Activated CD4-positive, alpha-beta memory T cell treated with anti-CD3 and anti-CD28 coated beads, Interleukin-2, amount 10 ng/mL, durations not matched to agents 7 days and 5 days (primary cell): ENCODE measurements around the gene EBF3. TPM values are rescaled to one million over a fixed set of nuclear protein-coding genes. Genes with fewer than 3 reads are reported as not detected.

Source experiments
- CTCF ChIA-PET: fragments of 350-600 bp; sonication (Branson Sonifier 250); formaldehyde crosslinking; loops from one replicate; lab custom pipeline; 2021; ENCODE audit warnings: antibody characterized with exemption, inconsistent platforms; lab: Charles Lee
- POLR2A ChIA-PET: fragments of 350-600 bp; sonication (Branson Sonifier 250); formaldehyde crosslinking; loops from one replicate; lab custom pipeline; 2021; ENCODE audit warnings: antibody characterized with exemption; lab: Charles Lee
- DNase-seq: peaks from one replicate; pipeline ENCODE4 v3.0.0-alpha.2; 2020
- H3K27ac Mint-ChIP-seq: one replicate; pipeline ENCODE4 v1.8.0; 2021; ENCODE audit warnings: mild to moderate bottlenecking, mixed read lengths
- H3K27me3 Mint-ChIP-seq: one replicate; pipeline ENCODE4 v1.8.0; 2021; ENCODE audit warnings: mixed read lengths
- H3K36me3 Mint-ChIP-seq: one replicate; pipeline ENCODE4 v1.8.0; 2021; ENCODE audit warnings: low read depth, mixed read lengths
- H3K4me1 Mint-ChIP-seq: one replicate; pipeline ENCODE4 v1.8.0; 2021; ENCODE audit warnings: mixed read lengths
- H3K4me3 Mint-ChIP-seq: one replicate; pipeline ENCODE4 v1.8.0; 2021; ENCODE audit warnings: mild to moderate bottlenecking, mixed read lengths
- H3K9me3 Mint-ChIP-seq: one replicate; pipeline ENCODE4 v1.8.0; 2021; ENCODE audit warnings: mixed read lengths
- total RNA-seq, 2 experiments: library from RNA; stranded (reverse); gene quantifications; one replicate each; pipeline ENCODE4 v1.2.3, GENCODE V29; 2021

Gene EBF3
- total RNA-seq, 2 experiments from 2014 or later: not detected

GRCh38 chr10:129968853-129969183, 4.7 kb upstream of the EBF3 start:
- no peak for DNase-seq
- H3K36me3 Mint-ChIP-seq: peaks cover 5% of the 10 kb centered on the region
- CTCF ChIA-PET: no interaction called here

GRCh38 chr10:129968020-129968852, 4.2 kb upstream of the EBF3 start:
- Mint-ChIP-seq H3K27ac (no peak overlapping the region), H3K27me3 (peaks cover 57% of the 10 kb centered on the region), H3K36me3 (peaks cover 5% of the 10 kb centered on the region), H3K4me3 (no peak overlapping the region), H3K4me1 (peaks cover 15% of the 10 kb centered on the region), H3K9me3 (no peaks in the 10 kb centered on the region)
- CTCF ChIA-PET: no interaction called here
- DNase-seq: no peak
- POLR2A ChIA-PET: no interaction called here

More at GRCh38 chr10:129968853-129969183, 4.7 kb upstream of the EBF3 start:
- peaks cover 61% of the 10 kb centered on the region for H3K27me3 Mint-ChIP-seq
- H3K27ac Mint-ChIP-seq: no peak overlapping the region
- H3K9me3 Mint-ChIP-seq: no peaks in the 10 kb centered on the region
- POLR2A ChIA-PET: no interaction called here
- H3K4me1 Mint-ChIP-seq: peaks cover 15% of the 10 kb centered on the region
- H3K4me3 Mint-ChIP-seq: no peak overlapping the region

GRCh38 chr10:129967579-129968019, 3.5 kb upstream of the EBF3 start:
- DNase-seq: no peak
- H3K9me3 Mint-ChIP-seq: no peaks in the 10 kb centered on the region
- peaks cover 7% of the 10 kb centered on the region for H3K36me3 Mint-ChIP-seq

DNA sequence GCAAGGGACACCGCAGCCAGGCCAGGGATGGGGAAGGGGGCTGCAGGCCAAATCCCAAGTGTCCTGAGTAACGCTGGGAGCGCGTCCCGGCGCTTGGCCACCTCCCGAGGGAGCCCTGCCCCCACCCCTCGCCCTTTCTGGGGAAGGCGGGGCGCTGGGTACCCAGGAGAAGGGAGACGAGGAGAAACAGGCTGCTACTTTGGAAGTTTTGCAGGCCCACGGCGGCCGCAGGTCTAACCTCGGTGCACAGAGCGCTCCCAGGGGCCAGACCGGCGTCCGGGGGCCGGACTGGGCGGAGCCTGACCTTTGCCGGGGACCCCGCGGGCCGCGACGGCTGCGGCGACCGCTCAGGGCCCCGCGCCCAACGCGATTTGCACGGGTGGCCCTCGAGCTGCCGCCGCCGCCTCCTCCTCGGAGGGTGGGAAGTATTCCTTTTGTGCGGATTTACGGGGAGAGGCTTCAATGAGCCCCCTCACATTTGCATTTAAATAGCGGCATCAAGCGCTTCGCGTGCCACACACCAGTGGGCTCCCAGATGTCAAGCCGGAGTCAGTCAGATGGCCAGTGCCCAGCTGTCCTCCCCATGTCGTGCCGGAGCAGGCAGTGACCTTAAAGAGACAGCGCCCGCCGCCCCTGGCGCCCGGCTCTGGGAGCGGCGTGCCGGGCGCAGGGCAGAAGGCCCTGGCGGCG, 3.0 kb upstream of the EBF3 start:
- DNase-seq: no peak
- Mint-ChIP-seq H3K4me1 (peaks cover 21% of the 10 kb centered on the region), H3K36me3 (peaks cover 9% of the 10 kb centered on the region), H3K27ac (no peak overlapping the region), H3K4me3 (no peak overlapping the region), H3K27me3 (peaks cover 64% of the 10 kb centered on the region), H3K9me3 (no peaks in the 10 kb centered on the region)
- ChIA-PET POLR2A (no interaction called here), CTCF (no interaction called here)

More at GRCh38 chr10:129967579-129968019, 3.5 kb upstream of the EBF3 start:
- POLR2A ChIA-PET: no interaction called here
- peaks cover 20% of the 10 kb centered on the region for H3K4me1 Mint-ChIP-seq
- CTCF ChIA-PET: no interaction called here
- peaks cover 62% of the 10 kb centered on the region for H3K27me3 Mint-ChIP-seq
- H3K4me3 Mint-ChIP-seq: no peak overlapping the region
- H3K27ac Mint-ChIP-seq: no peak overlapping the region

GRCh38 chr10:129966370-129966888, 2.4 kb upstream of the EBF3 start:
- no peak for DNase-seq
- Mint-ChIP-seq H3K4me3 (no peak overlapping the region), H3K4me1 (peaks cover 19% of the 10 kb centered on the region), H3K9me3 (no peaks in the 10 kb centered on the region), H3K36me3 (peaks cover 11% of the 10 kb centered on the region), H3K27me3 (peaks cover 65% of the 10 kb centered on the region), H3K27ac (peak overlapping the region; percentile 21)
- ChIA-PET POLR2A (interaction anchor here (0.6 kb wide), 1 partner anchor 19 kb away, joined by 3 read pairs; no protein-coding TSS in a partner anchor), CTCF (no interaction called here)

DNA sequence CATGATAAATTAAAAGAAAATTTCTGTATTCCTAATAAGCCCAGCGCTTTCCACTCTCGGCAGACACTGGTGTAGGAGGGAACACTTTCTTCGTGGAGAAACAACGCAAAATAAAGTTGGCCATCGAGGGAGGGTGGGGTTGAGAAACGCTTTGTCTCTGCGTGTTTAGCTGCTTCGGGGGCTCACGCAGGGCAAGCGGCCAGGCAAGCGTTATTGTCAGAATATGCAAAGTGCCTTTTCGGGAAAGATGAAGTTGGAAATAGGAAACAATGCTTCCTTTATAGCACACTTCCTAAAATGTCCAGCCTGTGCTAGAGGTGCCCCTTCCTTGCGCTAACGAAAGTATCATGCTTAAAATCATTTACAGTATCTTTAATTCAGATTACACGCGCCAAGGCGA, 1.9 kb upstream of the EBF3 start:
- Mint-ChIP-seq H3K4me1 (peaks cover 18% of the 10 kb centered on the region), H3K9me3 (no peaks in the 10 kb centered on the region), H3K4me3 (peak overlapping the region; percentile 21), H3K27ac (no peak overlapping the region), H3K27me3 (peaks cover 68% of the 10 kb centered on the region), H3K36me3 (peaks cover 11% of the 10 kb centered on the region)
- no peak for DNase-seq
- ChIA-PET POLR2A (interaction anchor here (0.6 kb wide), 1 partner anchor 20 kb away, joined by 3 read pairs; no protein-coding TSS in a partner anchor), CTCF (no interaction called here)

GRCh38 chr10:129965425-129965808, 1.3 kb upstream of the EBF3 start:
- H3K27me3 Mint-ChIP-seq: peaks cover 69% of the 10 kb centered on the region
- H3K36me3 Mint-ChIP-seq: peaks cover 11% of the 10 kb centered on the region
- peak overlapping the region; percentile 52 for H3K27ac Mint-ChIP-seq
- CTCF ChIA-PET: no interaction called here
- no peak overlapping the region for H3K4me3 Mint-ChIP-seq
- POLR2A ChIA-PET: no interaction called here
- DNase-seq: no peak
- H3K4me1 Mint-ChIP-seq: peaks cover 17% of the 10 kb centered on the region
- H3K9me3 Mint-ChIP-seq: no peaks in the 10 kb centered on the region

- Mint-ChIP-seq H3K4me1 (peaks cover 14% of the 10 kb centered on the region), H3K27ac (peak overlapping the region; percentile 52), H3K4me3 (no peak overlapping the region), H3K36me3 (peaks cover 6% of the 10 kb centered on the region), H3K9me3 (no peaks in the 10 kb centered on the region), H3K27me3 (peaks cover 69% of the 10 kb centered on the region)
- ChIA-PET CTCF (no interaction called here), POLR2A (no interaction called here)
- DNase-seq: no peak
These were observed 744 bp upstream of the EBF3 start for GRCh38 chr10:129964611-129965424.

DNA sequence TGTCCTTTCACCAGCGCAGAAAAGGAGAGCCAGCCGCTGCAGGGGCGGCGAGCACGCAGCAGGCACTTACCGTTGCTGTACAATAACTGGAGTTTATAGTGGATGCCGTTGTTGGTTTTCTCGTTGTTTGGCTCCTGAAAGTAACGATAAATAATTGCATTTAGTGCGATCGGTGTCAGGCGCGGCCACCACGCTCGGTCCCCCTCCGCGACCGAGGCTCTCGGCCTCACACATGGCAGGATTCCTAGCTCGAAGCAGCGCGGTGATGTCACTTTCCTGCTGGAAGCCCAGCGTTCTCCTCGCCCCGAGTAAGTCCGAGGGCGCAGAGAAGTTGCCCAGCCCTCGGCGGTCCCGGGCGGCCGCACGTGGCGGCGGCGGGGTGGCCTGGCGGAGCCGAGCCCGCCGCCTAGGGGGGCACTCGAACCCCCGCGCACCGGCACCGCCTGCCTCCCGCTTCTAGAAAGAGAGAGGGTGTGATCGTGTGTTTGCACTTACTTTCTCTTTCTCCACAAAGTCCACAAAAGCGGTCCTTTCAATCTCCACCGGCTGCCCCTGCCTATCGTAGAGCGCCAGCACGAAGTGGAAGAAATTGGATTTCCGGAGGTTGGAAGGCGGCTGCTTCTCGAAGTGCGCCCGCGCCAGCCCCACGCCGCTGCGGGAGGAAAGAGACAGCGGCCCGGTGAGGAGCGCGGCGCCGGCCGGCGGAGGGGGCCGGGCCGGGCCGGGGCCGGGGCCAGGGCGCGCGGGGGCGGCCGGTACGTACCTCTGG, 1.0 kb downstream of the EBF3 start:
- H3K27me3 Mint-ChIP-seq: peaks cover 64% of the 10 kb centered on the region
- POLR2A ChIA-PET: no interaction called here
- DNase-seq: no peak
- H3K4me1 Mint-ChIP-seq: peaks cover 18% of the 10 kb centered on the region
- peak overlapping the region; percentile 48 for H3K4me3 Mint-ChIP-seq
- CTCF ChIA-PET: no interaction called here
- H3K27ac Mint-ChIP-seq: peak overlapping the region; percentile 54
- peaks cover 6% of the 10 kb centered on the region for H3K36me3 Mint-ChIP-seq
- H3K9me3 Mint-ChIP-seq: no peaks in the 10 kb centered on the region

DNA sequence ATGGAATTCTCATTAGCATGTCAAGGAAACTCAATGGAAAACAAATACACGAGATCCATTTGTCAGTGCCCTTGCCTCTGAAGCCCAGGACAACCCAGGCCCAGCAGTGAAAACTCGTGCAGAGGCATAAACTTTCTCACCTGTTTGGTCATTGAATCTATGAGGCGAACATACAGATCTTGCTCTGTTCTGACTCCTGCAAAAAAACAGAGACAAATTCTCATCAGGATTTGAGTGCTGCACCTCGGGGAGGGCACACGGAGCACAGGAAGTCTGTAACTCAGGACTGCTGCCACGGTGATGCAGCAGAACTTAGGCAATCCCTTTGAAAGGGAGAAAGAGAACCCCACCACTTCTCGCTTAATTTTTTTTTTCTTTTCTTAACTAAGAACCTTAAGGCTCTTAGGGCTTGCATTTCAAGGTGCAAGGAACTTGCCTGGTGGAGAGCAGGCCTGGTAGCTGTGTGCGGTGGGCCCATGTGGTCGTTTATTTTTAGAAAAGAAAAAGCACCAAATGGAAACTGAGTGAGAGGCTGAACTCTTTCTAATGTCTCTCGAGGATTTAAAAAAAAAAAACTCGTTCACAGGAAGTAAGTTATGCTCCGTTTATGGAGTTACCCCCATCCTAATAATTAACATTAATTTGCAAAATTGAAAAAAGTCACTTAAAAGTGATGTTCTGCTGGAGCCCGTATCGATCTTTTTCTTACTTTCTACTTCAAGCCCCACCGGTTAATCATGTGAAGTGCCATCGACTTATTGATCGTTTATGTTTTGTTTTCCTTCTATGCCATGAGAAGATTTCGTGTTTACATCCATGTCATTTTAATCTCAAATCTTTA, 1.8 kb downstream of the EBF3 start:
- Mint-ChIP-seq H3K36me3 (peaks cover 6% of the 10 kb centered on the region), H3K9me3 (no peaks in the 10 kb centered on the region), H3K27ac (peak overlapping the region; percentile 54), H3K4me3 (peak overlapping the region; percentile 28), H3K27me3 (peaks cover 65% of the 10 kb centered on the region), H3K4me1 (peaks cover 18% of the 10 kb centered on the region)
- ChIA-PET POLR2A (no interaction called here), CTCF (no interaction called here)
- no peak for DNase-seq

DNA sequence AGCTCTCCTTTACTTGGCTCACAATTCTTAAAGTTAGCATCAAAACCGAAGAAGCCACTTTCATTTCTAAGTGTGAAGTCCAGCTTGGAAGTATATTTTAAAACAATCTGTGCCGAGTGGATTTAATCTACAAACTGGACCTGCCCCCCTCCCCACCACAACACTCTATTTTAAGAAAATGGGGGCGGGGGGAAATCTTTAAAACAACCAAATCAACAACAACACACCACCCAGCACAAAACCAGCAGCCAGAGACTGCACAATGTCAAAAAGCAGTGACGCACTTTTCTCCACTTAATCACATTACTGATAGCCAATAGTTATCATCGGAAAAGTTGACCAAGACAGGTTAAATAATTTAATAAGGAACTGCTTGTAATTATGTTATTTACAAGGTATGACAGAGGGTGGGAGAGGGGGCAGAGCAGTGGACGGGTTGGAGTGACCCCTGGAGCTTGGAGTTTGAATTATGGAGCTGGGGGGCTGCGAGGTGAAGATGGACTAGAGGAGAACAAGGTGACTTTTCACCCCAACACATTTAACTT, 2.8 kb downstream of the EBF3 start:
- no peak overlapping the region for H3K4me3 Mint-ChIP-seq
- peaks cover 71% of the 10 kb centered on the region for H3K27me3 Mint-ChIP-seq
- no peak overlapping the region for H3K27ac Mint-ChIP-seq
- no peaks in the 10 kb centered on the region for H3K9me3 Mint-ChIP-seq
- peaks cover 18% of the 10 kb centered on the region for H3K4me1 Mint-ChIP-seq
- ChIA-PET POLR2A (no interaction called here), CTCF (no interaction called here)
- DNase-seq: no peak
- H3K36me3 Mint-ChIP-seq: peaks cover 6% of the 10 kb centered on the region
